ENCODE results near the gene TSPAN14. TPM values are rescaled to one million over a fixed set of nuclear protein-coding genes. Genes with fewer than 3 reads are reported as not detected.
A peak's percentile ranks its signal among the peaks of the same experiment; 100 is the strongest.

The TSPAN14 gene
- total and polyA plus RNA-seq, 10 of the 15 experiments (the other 5 are each of a cell fraction or from before 2014, with no cell fraction given) = 2.5 to 31.7 (median 17.9) TPM

DNA sequence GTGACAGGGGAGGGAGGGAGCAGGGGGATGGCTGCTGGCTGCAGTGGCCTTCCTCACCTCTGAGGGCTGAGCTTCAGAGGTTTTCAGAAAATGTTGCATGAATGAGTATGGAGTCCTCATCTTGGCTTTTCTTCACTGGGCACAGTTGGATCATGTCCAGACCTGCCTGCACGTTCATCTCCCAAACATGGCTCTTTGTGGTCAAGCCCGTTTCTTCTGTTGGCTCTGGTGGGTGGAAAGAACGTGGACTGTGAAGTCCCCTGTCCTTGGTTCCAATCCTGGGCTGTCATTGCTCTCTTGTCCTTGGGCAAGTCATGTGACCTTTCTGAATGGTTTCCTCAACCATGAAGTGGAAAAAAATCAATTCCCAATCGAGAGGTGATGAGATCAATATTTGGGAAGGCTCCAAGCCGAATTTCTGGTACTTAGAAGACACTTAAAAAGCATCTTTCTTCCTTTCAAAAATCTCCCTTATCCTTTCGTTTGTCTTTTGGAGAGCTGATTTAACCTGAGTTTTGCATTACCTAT lies 34.5 kb downstream of the TSPAN14 start:
- intact Hi-C loops (cut with micrococcal nuclease; ENCODE audit: unreplicated experiment) = no loop called here
- BruUV-seq (replicated peaks) = no TSS peak
- no peak overlapping the region for H3K27ac ChIP-seq (ENCODE audit: control insufficient read depth, insufficient read depth)

DNA sequence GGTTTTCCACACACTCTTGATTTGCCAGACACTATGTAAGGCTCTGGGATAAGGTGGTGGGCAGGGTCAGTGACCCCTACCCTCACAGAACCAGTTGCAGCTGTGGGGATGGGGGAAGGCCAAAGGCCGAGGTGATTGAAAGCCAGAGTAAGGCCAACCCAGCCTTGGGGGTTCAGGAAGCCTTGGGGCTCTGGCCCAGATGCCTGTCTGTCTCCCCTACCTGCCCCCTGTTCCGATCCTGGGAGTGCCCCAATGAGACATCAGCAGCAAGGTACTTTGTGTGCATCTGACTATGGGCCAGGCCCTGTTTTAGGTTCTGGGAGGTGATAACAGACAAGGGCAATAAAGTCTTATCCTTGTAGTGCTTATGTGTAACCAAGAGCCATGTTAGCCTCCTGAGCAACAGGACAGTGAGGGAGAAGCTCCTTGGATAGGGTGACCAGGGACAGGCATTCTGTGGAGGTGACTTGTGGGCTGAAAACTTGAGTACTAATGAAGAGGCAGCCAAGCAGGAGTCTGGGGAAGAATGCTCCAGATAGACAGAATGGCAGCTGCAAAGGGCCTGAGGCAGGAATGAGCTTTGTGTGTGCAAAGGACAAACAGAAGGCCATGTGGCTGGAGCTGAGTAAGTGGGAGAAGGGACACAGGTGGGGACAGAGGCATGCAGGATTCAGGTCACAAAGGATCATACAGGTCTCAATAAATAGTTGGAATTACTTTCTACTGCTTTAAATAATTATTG lies 35.4 kb downstream of the TSPAN14 start:
- FAIRE-seq = no peak

More for the DNA sequence above, 34.5 kb downstream of the TSPAN14 start:
- TF ChIP-seq EED (IDR thresholded peaks at IDR 0.05; ENCODE audit: low read depth) = 0 out of 2 replicates have a peak, but pooled peaks have one; percentile 5
- TF ChIP-seq KAT2A (conservative IDR thresholded peaks at IDR 0.05; ENCODE audit: control insufficient read depth, low read depth, low read length) = no peak
- CTCF ChIA-PET = interaction anchor here (1.1 kb wide), 3 partner anchors 17 to 44 kb away, joined by 3 read pairs; no protein-coding TSS in a partner anchor
- H3K79me2 ChIP-seq (ENCODE audit: control insufficient read depth, insufficient read depth, low read length) = peaks cover 25% of the 10 kb centered on the region
- in situ Hi-C loops (cut with MboI) = no loop called here
- no peak overlapping the region for H3K9ac ChIP-seq (ENCODE audit: control insufficient read depth, insufficient read depth, low read length)
- H2AFZ ChIP-seq (ENCODE audit: control insufficient read depth, low read depth, low read length) = no peak overlapping the region
- ATAC-seq (no peak), DNase-seq (ENCODE audit: low read depth, low spot score) (no peak), FAIRE-seq (no peak)
- no peak overlapping the region for H3K4me2 ChIP-seq (ENCODE audit: control insufficient read depth, insufficient read depth)
- H3K4me3 ChIP-seq = no peak overlapping the region
- no peaks in the 10 kb centered on the region for H3K27me3 ChIP-seq (replicated peaks in 1 of 2; ENCODE audit: control insufficient read depth in 2 of 2, insufficient read depth in 2 of 2, low read length in 1 of 2)
- H4K20me1 ChIP-seq (ENCODE audit: control insufficient read depth, insufficient read depth) = no peaks in the 10 kb centered on the region
- H3K9me3 ChIP-seq (replicated peaks; ENCODE audit: control insufficient read depth, insufficient read depth, low read length) = no peaks in the 10 kb centered on the region
- RAD21 ChIA-PET (ENCODE audit: unreplicated experiment) = interaction anchor here (0.9 to 1.1 kb wide), 2 partner anchors 16 to 17 kb away, joined by 3 read pairs; no protein-coding TSS in a partner anchor
- POLR2A ChIA-PET = interaction anchor here (1.9 kb wide), 1 partner anchor 16 kb away, joined by 10 read pairs; no protein-coding TSS in a partner anchor
- 83% methylated on average over 6 of the region's 6 CpGs for WGBS (ENCODE audit: insufficient coverage, insufficient replicate concordance, low lambda C conversion rate, missing lambda C conversion rate)
- peaks cover 5 to 16% of the 10 kb centered on the region in 2 experiments; a peak in 2 of 4 replicates for H3K36me3 ChIP-seq (ENCODE audit: control insufficient read depth in 2 of 2, insufficient read depth in 2 of 2, low read length in 1 of 2)
- SMC1A ChIA-PET (ENCODE audit: uncharacterized antibody, unreplicated experiment) = interaction anchor here (0.6 to 2.0 kb wide), 3 partner anchors 13 to 54 kb away, joined by 3 to 6 read pairs (median 3); no protein-coding TSS in a partner anchor
- H3K4me1 ChIP-seq (ENCODE audit: control insufficient read depth, insufficient read depth, low read length) = peaks cover 20% of the 10 kb centered on the region

More for the DNA sequence above, 35.4 kb downstream of the TSPAN14 start:
- SMC1A ChIA-PET (ENCODE audit: uncharacterized antibody, unreplicated experiment) = interaction anchor here (2.0 kb wide), 1 partner anchor 14 kb away, joined by 6 read pairs; no protein-coding TSS in a partner anchor
- no TSS peak for BruUV-seq (replicated peaks)
- H4K20me1 ChIP-seq (ENCODE audit: control insufficient read depth, insufficient read depth) = no peaks in the 10 kb centered on the region
- in situ Hi-C loops (cut with MboI) (no loop called here), intact Hi-C loops (cut with micrococcal nuclease; ENCODE audit: unreplicated experiment) (no loop called here)
- H3K9me3 ChIP-seq (replicated peaks; ENCODE audit: control insufficient read depth, insufficient read depth, low read length) = no peaks in the 10 kb centered on the region
- peaks cover 33% of the 10 kb centered on the region for H3K79me2 ChIP-seq (ENCODE audit: control insufficient read depth, insufficient read depth, low read length)
- TF ChIP-seq RELA (IDR thresholded peaks at IDR 0.05; ENCODE audit: borderline replicate concordance, partially characterized antibody) = no peak
- TF ChIP-seq SMAD5 (IDR thresholded peaks at IDR 0.05; ENCODE audit: low read depth) = no peak
- TF ChIP-seq SIX5 (IDR thresholded peaks at IDR 0.05; ENCODE audit: low read depth, low read length, severe bottlenecking) = no peak
- no peak for TF ChIP-seq NRF1 (conservative IDR thresholded peaks at IDR 0.05; ENCODE audit: low read depth, low read length)
- TF ChIP-seq IKZF1 (conservative IDR thresholded peaks at IDR 0.05) = no peak
- TF ChIP-seq MYC (IDR thresholded peaks at IDR 0.05; ENCODE audit: insufficient read depth, insufficient read length, insufficient replicate concordance, low read length, severe bottlenecking) = no peak
- TF ChIP-seq BMI1 (IDR thresholded peaks at IDR 0.05; ENCODE audit: borderline replicate concordance) = no peak
- TF ChIP-seq RAD51 (IDR thresholded peaks at IDR 0.05) = no peak
- no peak for TF ChIP-seq CREB1 (IDR thresholded peaks at IDR 0.05; ENCODE audit: low read depth)
- TF ChIP-seq SUPT20H (IDR thresholded peaks at IDR 0.05; ENCODE audit: borderline replicate concordance, control insufficient read depth, low read depth, low read length) = no peak
- no peak for TF ChIP-seq RBBP5 (conservative IDR thresholded peaks at IDR 0.05)
- no peak for TF ChIP-seq MEF2B (IDR thresholded peaks at IDR 0.05; ENCODE audit: partially characterized antibody, poor library complexity, severe bottlenecking)
- no peak for TF ChIP-seq JUNB (IDR thresholded peaks at IDR 0.05)
- TF ChIP-seq ZBED1 (IDR thresholded peaks at IDR 0.05; ENCODE audit: borderline replicate concordance) = no peak
- no peak for TF ChIP-seq ZSCAN29 (IDR thresholded peaks at IDR 0.05)
- no peak for TF ChIP-seq WRNIP1 (IDR thresholded peaks at IDR 0.05; ENCODE audit: borderline replicate concordance, low read depth, low read length)
- ATAC-seq (no peak), DNase-seq (ENCODE audit: low read depth, low spot score) (no peak)
- no peak overlapping the region for H2AFZ ChIP-seq (ENCODE audit: control insufficient read depth, low read depth, low read length)
- no peak overlapping the region for H3K4me3 ChIP-seq
- no peak overlapping the region for H3K27ac ChIP-seq (ENCODE audit: control insufficient read depth, insufficient read depth)
- CTCF ChIA-PET = interaction anchor here (0.6 to 1.4 kb wide), 5 partner anchors 9 to 44 kb away, joined by 3 to 4 read pairs (median 3); no protein-coding TSS in a partner anchor
- H3K4me1 ChIP-seq (ENCODE audit: control insufficient read depth, insufficient read depth, low read length) = peaks cover 29% of the 10 kb centered on the region
- no peak overlapping the region for H3K9ac ChIP-seq (ENCODE audit: control insufficient read depth, insufficient read depth, low read length)
- H3K27me3 ChIP-seq (replicated peaks in 1 of 2; ENCODE audit: control insufficient read depth in 2 of 2, insufficient read depth in 2 of 2, low read length in 1 of 2) = no peaks in the 10 kb centered on the region
- H3K36me3 ChIP-seq (ENCODE audit: control insufficient read depth in 2 of 2, insufficient read depth in 2 of 2, low read length in 1 of 2) = peaks cover 5 to 16% of the 10 kb centered on the region in 2 experiments; a peak in 2 of 4 replicates
- 100% methylated on average over 2 of the region's 2 CpGs for WGBS (ENCODE audit: insufficient coverage, insufficient replicate concordance, low lambda C conversion rate, missing lambda C conversion rate)
- POLR2A ChIA-PET = interaction anchor here (0.8 to 1.9 kb wide), 2 partner anchors 9 to 17 kb away, joined by 3 to 10 read pairs; no protein-coding TSS in a partner anchor
- RAD21 ChIA-PET (ENCODE audit: unreplicated experiment) = interaction anchor here (0.9 kb wide), 1 partner anchor 16 kb away, joined by 3 read pairs; no protein-coding TSS in a partner anchor
- no peak overlapping the region for H3K4me2 ChIP-seq (ENCODE audit: control insufficient read depth, insufficient read depth)
